Thyroid gland (tissue), 4 donors: ENCODE results near the gene COMTD1.

ENCODE experiments used
- POLR2A ChIP-seq, 2 donors: fragments of 450-650 bp; IDR thresholded peaks; one replicate each; pipeline ENCODE4 v1.6.1; 2017; ENCODE audit warnings: antibody characterized with exemption in 2 of 2, mild to moderate bottlenecking in 2 of 2, moderate library complexity in 1 of 2
- TF ChIP-seq, protein P1 (sequence below), 6 experiments: fragments of 200-600 bp in 3 of 6; fragments of 450-650 bp in 3 of 6; sonication (generic) in 3 of 6; IDR thresholded peaks; one replicate each; pipeline ENCODE4 v1.5.1; 2016 to 2019; ENCODE audit warnings: antibody characterized with exemption in 6 of 6, mild to moderate bottlenecking in 2 of 6, inconsistent platforms in 1 of 6, moderate library complexity in 1 of 6

- TF ChIP-seq, protein P1, sequence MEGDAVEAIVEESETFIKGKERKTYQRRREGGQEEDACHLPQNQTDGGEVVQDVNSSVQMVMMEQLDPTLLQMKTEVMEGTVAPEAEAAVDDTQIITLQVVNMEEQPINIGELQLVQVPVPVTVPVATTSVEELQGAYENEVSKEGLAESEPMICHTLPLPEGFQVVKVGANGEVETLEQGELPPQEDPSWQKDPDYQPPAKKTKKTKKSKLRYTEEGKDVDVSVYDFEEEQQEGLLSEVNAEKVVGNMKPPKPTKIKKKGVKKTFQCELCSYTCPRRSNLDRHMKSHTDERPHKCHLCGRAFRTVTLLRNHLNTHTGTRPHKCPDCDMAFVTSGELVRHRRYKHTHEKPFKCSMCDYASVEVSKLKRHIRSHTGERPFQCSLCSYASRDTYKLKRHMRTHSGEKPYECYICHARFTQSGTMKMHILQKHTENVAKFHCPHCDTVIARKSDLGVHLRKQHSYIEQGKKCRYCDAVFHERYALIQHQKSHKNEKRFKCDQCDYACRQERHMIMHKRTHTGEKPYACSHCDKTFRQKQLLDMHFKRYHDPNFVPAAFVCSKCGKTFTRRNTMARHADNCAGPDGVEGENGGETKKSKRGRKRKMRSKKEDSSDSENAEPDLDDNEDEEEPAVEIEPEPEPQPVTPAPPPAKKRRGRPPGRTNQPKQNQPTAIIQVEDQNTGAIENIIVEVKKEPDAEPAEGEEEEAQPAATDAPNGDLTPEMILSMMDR (IDR thresholded peaks at IDR 0.05), result no peak
- no peak for TF ChIP-seq POLR2A (IDR thresholded peaks at IDR 0.05)
These were observed 32.0 kb downstream of the COMTD1 start for GRCh38 chr10:75203724-75204123.
